Stimulated activated CD8-positive, alpha-beta memory T cell treated with anti-CD3 and anti-CD28 coated beads, Interleukin-15, amount 100 ng/mL, for 1 hour (primary cell): ENCODE data around the gene ATP9A.
"Not testable (repeated sequence)": the region's sequence is repeated elsewhere in the genome, so short reads cannot be mapped to it uniquely, and the experiment has no call there.

Experiments
- DNase-seq: peaks from one replicate; pipeline ENCODE4 v3.0.0-alpha.2; 2020; ENCODE audit warnings: low read depth

The ATP9A gene

GRCh38 chr20:51692806-51693400, 75.3 kb downstream of the ATP9A start:
- no peak for DNase-seq

GRCh38 chr20:51691703-51692102, 76.5 kb downstream of the ATP9A start:
- no peak for DNase-seq

- no peak for DNase-seq
These were observed 79.5 kb downstream of the ATP9A start for GRCh38 chr20:51688600-51689244.

GRCh38 chr20:51687630-51688029, 80.6 kb downstream of the ATP9A start:
- no peak for DNase-seq

GRCh38 chr20:51687108-51687507, 81.1 kb downstream of the ATP9A start:
- DNase-seq, result no peak

- not testable (repeated sequence) for DNase-seq
These were observed 82.7 kb downstream of the ATP9A start for GRCh38 chr20:51685494-51685893.

GRCh38 chr20:51680067-51680749, 88.0 kb downstream of the ATP9A start:
- DNase-seq, result no peak

GRCh38 chr20:51679254-51679921, 88.8 kb downstream of the ATP9A start:
- no peak for DNase-seq

GRCh38 chr20:51678026-51678697, 90.0 kb downstream of the ATP9A start:
- no peak for DNase-seq

GRCh38 chr20:51668947-51669346, 99.2 kb downstream of the ATP9A start:
- no peak for DNase-seq

- no peak for DNase-seq
These were observed 99.7 kb downstream of the ATP9A start for GRCh38 chr20:51668515-51668914.

GRCh38 chr20:51667491-51667890, 100.7 kb downstream of the ATP9A start:
- no peak for DNase-seq

- DNase-seq, result no peak
These were observed 101.2 kb downstream of the ATP9A start for GRCh38 chr20:51667002-51667408.

- no peak for DNase-seq
These were observed 102.1 kb downstream of the ATP9A start for GRCh38 chr20:51666126-51666525.

GRCh38 chr20:51665543-51666118, 102.6 kb downstream of the ATP9A start:
- DNase-seq, result no peak

- DNase-seq, result no peak
These were observed 106.5 kb downstream of the ATP9A start for GRCh38 chr20:51661609-51662178.

GRCh38 chr20:51660672-51661608, 107.2 kb downstream of the ATP9A start:
- DNase-seq, result no peak

- no peak for DNase-seq
These were observed 108.6 kb downstream of the ATP9A start for GRCh38 chr20:51659491-51660050.

- no peak for DNase-seq
These were observed 111.4 kb downstream of the ATP9A start for GRCh38 chr20:51656726-51657260.

- DNase-seq, result not testable (repeated sequence)
These were observed 112.1 kb downstream of the ATP9A start for GRCh38 chr20:51656089-51656488.
